GM18498 (cell line): ENCODE measurements around the gene HEMK1.

Experiments used
- ATAC-seq: cut with Tn5 transposase; IDR thresholded peaks from one replicate; pipeline ENCODE4 v1.9.1; 2021; ENCODE audit warnings: mild to moderate bottlenecking, moderate library complexity; ENCODE audit not compliant: unreplicated experiment

HEMK1 gene

DNA sequence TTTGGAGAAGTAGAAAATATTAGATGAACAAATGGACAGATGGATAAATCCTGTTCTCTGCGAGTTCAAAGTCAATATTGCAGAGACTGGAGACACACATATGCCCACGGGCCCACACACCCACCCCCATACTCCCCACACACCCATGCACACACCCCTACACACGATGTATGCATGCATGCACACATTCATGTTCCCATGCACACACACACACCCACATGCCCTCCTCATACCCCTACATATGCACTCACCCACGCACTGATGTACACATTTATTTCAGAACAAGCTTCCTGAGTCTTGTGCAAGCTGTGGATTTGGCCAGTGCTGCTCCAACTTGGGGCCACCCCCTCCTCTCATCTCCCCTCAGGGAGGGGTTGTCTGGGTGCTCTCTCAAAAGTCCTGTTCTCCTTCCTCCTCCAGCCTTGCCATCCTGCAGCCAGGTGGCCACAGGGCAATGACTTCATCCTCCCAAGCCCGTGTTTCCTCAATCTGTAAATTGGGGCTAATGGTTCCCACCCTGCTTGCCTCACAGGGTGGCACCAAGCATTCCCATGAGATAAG lies 64.0 kb downstream of the HEMK1 start:
- no peak for ATAC-seq

DNA sequence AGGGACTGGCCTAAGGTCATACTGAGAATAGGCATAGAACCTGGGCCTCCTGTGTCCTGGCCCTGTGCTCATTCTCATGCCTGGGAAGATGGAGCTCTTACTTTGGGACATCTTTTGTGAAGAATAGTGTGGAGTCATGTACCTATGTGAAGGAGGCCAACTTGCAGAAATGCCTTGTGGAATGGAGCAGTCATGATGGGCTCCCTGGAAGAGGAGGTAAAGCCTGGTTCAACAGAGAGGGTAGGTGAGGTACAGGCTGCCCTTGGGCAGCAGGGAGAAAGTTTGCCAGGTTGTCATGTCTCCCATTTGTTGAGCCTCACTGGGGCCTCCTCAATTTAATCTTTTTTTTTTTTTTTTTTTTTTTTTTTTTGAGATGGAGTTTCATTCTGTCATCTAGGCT lies 65.7 kb downstream of the HEMK1 start:
- no peak for ATAC-seq

DNA sequence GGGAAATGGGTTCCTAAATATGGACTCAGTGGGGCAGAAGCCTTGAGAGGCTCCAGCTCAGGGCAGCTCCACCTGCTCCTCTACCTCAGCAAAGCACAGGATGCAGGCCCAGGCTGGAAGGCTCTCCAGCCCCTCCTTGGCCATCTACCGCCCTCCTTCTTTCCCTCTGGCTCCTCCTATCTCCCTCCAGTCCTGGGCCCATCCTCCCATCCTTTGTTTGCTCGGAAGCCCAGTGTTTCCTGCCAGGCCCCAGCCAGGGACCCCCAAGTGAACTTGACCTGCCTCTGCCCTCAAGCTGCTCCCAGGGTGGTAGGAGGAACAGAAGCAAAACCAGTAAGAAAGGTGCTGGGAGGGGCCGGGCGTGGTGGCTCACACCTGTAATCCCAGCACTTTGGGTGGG lies 67.7 kb downstream of the HEMK1 start:
- ATAC-seq: no peak

DNA sequence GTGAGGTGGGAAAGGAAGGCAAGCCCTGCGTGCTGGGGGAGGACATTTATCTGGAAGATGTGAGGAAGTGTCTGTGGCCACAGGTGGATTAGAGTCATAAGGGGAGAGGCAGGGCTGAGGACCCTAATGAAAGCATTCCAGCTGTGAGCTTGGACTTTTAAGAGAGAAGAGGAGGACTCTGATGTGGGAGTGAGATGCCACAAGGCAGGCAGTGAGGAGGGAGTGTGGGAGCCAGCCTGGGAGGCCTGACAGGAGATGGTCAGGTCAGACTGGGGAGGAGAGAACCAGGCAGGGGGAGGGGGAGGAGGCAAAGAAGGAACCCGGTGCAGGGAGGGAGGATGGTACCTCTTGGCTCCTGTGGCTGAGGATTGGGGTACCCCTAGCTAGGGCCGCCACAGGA lies 68.6 kb downstream of the HEMK1 start:
- ATAC-seq: no peak

- ATAC-seq: no peak
These were observed 69.8 kb downstream of the HEMK1 start for GRCh38 chr3:50639055-50639494.

DNA sequence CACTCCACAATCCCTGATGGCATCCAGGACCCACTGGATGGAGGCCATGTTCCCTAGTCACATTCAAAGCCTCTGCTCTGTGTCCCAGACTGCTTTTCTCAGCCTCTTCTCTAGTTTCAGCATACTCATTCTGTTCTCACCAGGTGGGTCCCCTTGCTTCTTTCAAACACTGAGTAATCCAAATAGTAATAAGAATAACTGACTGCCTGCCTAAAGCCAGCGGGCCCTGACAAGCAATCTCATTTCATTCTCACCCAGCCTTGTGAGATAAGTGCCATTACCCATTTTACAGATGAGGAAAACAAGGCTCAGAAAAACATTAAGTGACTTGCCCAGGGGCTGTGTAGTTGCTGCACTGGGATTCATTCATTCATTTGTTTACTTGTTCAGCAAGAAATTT lies 73.1 kb downstream of the HEMK1 start:
- no peak for ATAC-seq

DNA sequence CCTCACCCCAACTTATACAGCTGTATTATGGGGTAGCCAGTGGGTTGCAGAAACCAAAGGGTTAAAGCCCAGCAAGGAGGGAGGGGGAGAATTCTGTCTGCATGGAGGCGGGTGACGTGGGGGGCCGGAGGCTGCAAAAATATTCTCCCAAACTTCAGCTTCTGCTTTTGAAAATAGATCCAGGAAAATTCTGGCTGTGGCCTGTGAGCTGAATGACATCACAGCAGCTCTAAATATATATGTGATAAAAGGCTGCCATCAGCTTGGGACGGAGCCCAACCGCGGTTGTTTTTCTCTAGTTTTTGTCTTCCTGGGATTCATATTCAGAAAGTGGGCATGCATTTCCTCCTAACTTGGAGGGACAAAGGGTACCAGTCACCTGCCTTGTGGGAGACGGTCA lies 75.2 kb downstream of the HEMK1 start:
- ATAC-seq: no peak

DNA sequence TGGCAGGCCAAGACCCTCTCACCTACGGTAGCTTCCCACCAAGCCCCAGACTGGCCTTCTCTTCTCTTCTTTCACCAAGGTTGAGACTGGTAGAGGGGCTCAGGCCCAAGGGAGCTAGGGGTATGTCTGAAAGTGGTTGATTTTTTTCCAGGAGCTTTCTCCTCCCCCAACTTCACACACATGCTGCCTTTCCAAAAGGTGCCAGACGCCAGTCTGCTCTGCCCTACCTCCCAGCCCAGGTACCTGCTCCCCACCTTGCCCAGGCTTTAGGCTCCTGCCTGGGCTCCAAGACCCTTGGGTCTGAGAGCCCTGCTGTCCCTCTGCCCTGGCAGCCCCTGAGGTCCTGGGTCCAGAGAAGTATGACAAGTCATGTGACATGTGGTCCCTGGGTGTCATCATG lies 76.1 kb downstream of the HEMK1 start:
- no peak for ATAC-seq
